Measurements from ENCODE around the gene IGFBPL1.

IGFBPL1 gene

DNA sequence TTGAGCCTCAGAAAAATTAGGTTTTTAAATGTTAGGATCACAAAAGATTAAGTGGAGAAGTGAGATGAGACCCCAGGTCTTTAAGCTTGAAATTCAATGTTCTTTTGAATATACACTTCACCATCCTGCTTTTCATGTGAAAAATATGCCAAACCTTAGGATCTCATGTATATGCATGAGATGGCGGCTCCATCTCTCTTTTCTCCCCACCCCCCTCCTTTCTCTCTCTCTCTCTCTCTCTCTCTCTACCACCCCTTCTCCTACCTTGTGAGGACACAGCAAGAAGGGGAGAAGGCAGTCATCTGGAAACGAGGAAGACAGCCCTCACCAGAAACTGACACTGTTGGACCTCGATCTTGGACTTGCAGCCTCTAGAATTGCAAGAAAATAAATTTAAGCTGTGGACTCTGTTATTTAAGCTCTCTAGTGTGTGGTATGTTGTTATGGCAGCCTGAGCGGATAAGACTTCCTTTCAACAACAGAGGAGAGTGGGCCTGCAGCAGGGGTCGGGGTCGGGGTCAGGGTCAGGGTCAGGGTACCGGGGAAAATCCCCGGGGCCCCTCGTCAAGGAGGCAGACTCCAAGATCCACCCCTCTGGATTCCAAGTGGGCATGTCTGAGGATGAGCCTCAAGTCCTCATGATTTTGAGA lies 48.1 kb downstream of the IGFBPL1 start:
- Mint-ChIP-seq H3K27me3 (peaks cover 23% of the 10 kb centered on the region), H3K27ac (ENCODE audit: low read depth) (no peak overlapping the region), H3K36me3 (ENCODE audit: insufficient read depth) (no peaks in the 10 kb centered on the region), H3K4me1 (no peaks in the 10 kb centered on the region), H3K9me3 (no peaks in the 10 kb centered on the region), H3K4me3 (no peak overlapping the region)
- ATAC-seq (replicated peaks; ENCODE audit: extremely low read depth, poor library complexity, severe bottlenecking) (no peak), DNase-seq (ENCODE audit: low spot score in 2 of 2) (no peak)

DNA sequence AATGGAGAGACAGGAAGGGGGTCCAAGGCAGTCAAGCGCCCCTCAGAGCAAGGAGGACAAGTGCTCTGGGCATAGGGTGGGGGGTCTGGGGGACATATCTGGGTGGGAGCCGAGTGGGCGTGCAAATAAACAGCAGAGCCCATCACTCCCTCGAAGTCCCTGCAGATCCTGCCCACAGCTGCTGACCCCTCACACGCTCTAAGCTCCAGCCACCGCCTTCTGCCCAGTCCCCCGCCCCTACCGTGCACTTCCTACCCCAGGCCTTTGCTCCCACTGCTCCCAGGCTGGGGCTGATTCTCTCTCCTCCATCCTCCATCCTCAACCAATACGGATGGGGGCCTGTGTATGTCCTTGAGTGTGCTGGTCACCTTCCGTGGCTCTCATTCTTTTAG lies 48.7 kb downstream of the IGFBPL1 start:
- DNase-seq (ENCODE audit: low spot score in 2 of 2) (no peak), ATAC-seq (replicated peaks; ENCODE audit: extremely low read depth, poor library complexity, severe bottlenecking) (no peak)
- no peaks in the 10 kb centered on the region for H3K36me3 Mint-ChIP-seq (ENCODE audit: insufficient read depth)
- H3K9me3 Mint-ChIP-seq, result no peaks in the 10 kb centered on the region
- no peak overlapping the region for H3K27ac Mint-ChIP-seq (ENCODE audit: low read depth)
- H3K4me1 Mint-ChIP-seq, result no peaks in the 10 kb centered on the region
- no peak overlapping the region for H3K4me3 Mint-ChIP-seq
- H3K27me3 Mint-ChIP-seq, result peaks cover 23% of the 10 kb centered on the region

DNA sequence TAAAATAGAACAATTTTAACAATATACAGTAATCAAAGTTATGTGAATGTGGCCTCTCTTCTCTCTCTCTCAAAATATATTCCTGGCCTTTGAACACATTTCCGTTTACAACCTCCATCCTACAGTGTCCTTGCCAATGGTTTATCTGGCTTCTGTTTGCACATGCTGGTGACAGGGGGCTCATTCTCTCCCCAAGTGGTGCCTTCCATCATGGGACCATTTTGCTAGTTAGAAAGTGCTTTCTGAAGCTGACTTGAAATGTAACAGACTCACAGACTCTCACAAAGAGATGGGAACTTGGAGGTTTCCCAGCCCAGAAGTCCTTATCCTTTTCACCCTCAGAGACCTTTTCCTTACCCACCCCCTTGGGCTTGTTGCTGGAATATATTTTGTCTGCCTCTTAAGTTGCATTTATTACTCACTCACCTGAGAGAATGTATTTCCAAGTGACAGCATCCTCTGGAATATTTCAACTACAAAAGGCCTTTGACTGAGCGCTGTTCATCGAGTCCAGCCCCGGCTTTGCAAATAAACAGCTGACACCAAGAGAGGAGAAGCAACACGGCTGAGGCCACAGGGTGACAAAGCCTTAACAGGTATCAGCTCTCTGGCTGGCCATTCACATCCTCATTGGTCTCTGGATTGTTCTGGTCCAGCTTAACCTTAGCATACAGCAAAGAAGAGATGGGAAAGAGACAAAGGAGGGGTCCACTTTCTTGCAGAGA lies 49.2 kb downstream of the IGFBPL1 start:
- Mint-ChIP-seq H3K27ac (ENCODE audit: low read depth) (no peak overlapping the region), H3K9me3 (no peaks in the 10 kb centered on the region), H3K4me3 (no peak overlapping the region), H3K36me3 (ENCODE audit: insufficient read depth) (no peaks in the 10 kb centered on the region), H3K4me1 (no peaks in the 10 kb centered on the region), H3K27me3 (peaks cover 23% of the 10 kb centered on the region)
- DNase-seq (ENCODE audit: low spot score in 2 of 2) (no peak), ATAC-seq (replicated peaks; ENCODE audit: extremely low read depth, poor library complexity, severe bottlenecking) (no peak)

DNA sequence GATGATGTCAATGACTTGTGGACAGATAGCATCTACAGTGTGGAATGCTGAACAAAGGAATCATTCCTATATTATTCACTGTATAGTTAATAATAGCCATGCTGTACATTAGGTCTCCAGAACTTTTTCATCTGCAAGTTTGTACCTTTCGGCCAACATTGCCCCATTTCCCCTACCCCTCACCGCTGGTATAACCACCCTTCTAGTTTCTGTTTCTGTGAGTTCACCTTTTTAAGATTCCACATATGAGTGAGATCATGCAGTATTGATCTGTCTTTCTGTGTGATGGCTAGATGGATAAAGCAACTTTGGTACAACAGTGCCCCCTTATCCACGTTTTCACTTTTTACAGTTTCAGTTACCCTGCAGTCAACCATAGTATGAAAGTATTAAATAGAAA lies 50.6 kb downstream of the IGFBPL1 start:
- Mint-ChIP-seq H3K4me1 (no peaks in the 10 kb centered on the region), H3K9me3 (no peaks in the 10 kb centered on the region), H3K27me3 (peaks cover 23% of the 10 kb centered on the region), H3K4me3 (no peak overlapping the region), H3K36me3 (ENCODE audit: insufficient read depth) (no peaks in the 10 kb centered on the region), H3K27ac (ENCODE audit: low read depth) (no peak overlapping the region)
- DNase-seq (ENCODE audit: low spot score in 2 of 2) (no peak), ATAC-seq (replicated peaks; ENCODE audit: extremely low read depth, poor library complexity, severe bottlenecking) (no peak)

DNA sequence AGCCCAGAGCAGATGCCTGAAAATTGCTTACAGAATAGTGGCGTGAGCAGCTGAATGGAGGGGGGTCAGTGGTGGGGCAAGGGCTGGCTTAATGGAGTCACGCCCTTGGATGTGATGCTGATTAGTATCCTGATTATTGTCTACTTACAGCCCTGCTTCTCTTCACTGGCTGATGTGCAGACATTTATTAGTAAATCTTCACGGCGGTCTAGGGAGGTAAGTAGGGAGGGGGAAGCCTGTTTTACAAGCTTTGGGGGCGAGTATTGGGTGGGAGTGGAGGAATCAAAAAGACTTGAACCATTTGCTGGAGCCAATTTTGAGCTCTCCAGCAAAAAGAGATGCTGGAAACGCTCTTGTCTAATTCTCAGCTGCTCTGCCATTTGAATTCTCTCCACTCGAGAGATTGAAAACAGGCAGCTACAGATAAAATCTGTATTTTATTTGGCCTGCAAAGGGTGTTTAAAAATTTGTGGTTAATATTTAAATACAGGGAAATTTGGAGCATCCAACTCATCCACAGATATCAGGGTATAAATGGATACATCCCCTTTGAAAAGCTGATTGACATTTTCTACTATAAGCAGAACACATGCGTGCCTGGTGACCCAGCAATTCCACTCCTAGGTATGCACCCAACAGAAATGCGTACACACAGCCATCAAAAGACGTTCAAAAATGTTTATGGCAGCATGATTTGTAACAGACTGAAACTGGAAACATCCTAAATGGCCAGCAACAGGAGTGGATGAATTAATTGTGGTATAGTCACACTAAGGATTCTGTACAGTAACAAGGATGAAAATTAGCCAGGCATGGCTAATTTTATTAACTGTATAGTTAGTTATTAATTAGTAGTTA lies 51.3 kb downstream of the IGFBPL1 start:
- Mint-ChIP-seq H3K36me3 (ENCODE audit: insufficient read depth) (no peaks in the 10 kb centered on the region), H3K27ac (ENCODE audit: low read depth) (no peak overlapping the region), H3K4me1 (no peaks in the 10 kb centered on the region), H3K4me3 (no peak overlapping the region), H3K9me3 (no peaks in the 10 kb centered on the region), H3K27me3 (peaks cover 23% of the 10 kb centered on the region)
- no peak for ATAC-seq (replicated peaks; ENCODE audit: extremely low read depth, poor library complexity, severe bottlenecking)
- no peak for DNase-seq (ENCODE audit: low spot score in 2 of 2)

DNA sequence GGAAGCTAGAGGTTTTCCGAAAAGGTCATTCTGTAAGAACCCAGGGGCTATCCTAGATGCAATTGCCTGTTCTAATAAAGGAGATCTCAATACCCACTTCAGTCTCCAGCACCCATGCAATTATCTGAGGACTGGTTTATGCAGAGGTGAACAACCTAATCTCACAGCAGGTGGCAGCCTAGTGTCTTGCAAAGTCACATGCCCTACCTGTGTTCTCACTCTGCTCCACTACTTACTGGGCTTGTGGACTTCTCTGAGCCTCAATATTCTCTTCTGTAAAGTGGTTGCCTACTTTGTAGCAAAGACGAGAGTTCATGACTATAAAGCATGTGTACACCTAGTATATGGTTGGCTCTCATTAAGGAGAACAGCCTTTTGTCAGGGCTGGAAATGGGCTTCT lies 52.8 kb downstream of the IGFBPL1 start:
- H3K27me3 Mint-ChIP-seq, result peaks cover 23% of the 10 kb centered on the region
- H3K4me1 Mint-ChIP-seq, result no peaks in the 10 kb centered on the region
- no peak for ATAC-seq (replicated peaks; ENCODE audit: extremely low read depth, poor library complexity, severe bottlenecking)
- H3K4me3 Mint-ChIP-seq, result no peak overlapping the region
- no peaks in the 10 kb centered on the region for H3K9me3 Mint-ChIP-seq
- DNase-seq (ENCODE audit: low spot score in 2 of 2), result no peak
- no peaks in the 10 kb centered on the region for H3K36me3 Mint-ChIP-seq (ENCODE audit: insufficient read depth)
- no peak overlapping the region for H3K27ac Mint-ChIP-seq (ENCODE audit: low read depth)

DNA sequence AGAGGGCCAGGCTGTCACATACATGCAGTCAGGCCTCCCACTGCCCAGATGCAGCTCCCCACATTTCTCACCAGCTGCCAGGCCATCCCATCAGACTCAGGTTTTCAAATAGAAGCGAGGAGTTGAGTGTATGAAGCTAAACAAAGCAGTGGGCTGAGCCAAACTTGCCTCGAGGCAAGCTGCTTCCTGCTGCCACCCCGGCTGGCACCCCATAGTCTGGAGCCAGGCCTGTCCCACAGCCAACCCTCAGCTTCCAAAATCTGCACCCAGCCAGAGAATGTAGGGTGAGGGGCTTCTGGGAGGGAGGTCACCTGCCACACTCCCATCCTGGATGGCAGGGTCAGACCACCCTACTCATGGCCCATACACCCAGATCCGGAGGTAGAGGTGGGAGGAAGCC lies 54.1 kb downstream of the IGFBPL1 start:
- Mint-ChIP-seq H3K27ac (ENCODE audit: low read depth) (no peak overlapping the region), H3K4me1 (no peaks in the 10 kb centered on the region), H3K9me3 (no peaks in the 10 kb centered on the region), H3K36me3 (ENCODE audit: insufficient read depth) (no peaks in the 10 kb centered on the region), H3K27me3 (peaks cover 22% of the 10 kb centered on the region), H3K4me3 (no peak overlapping the region)
- ATAC-seq (replicated peaks; ENCODE audit: extremely low read depth, poor library complexity, severe bottlenecking) (no peak), DNase-seq (ENCODE audit: low spot score in 2 of 2) (no peak)

DNA sequence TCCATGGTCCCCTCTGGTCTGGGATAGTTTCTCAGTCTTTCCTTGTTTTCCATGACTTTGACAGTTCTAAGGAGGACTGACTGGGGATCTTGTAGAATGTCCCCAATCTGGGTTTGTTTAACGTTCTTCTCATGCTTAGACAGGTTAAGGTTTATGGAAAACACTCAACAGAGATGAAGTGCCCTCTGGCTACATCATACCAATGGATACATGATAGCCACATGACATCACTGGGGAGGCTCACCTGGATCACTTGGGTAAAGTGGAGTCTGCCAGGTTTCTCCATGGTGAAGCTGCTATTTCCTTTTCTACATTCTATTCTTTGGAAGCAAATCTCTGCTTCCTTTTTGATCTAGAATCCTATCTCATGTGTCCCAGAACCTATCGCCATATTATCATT lies 55.5 kb downstream of the IGFBPL1 start:
- Mint-ChIP-seq H3K27ac (ENCODE audit: low read depth) (no peak overlapping the region), H3K4me1 (no peaks in the 10 kb centered on the region), H3K4me3 (no peak overlapping the region), H3K9me3 (no peaks in the 10 kb centered on the region), H3K36me3 (ENCODE audit: insufficient read depth) (no peaks in the 10 kb centered on the region), H3K27me3 (peaks cover 37% of the 10 kb centered on the region)
- ATAC-seq (replicated peaks; ENCODE audit: extremely low read depth, poor library complexity, severe bottlenecking), result no peak
- no peak for DNase-seq (ENCODE audit: low spot score in 2 of 2)

DNA sequence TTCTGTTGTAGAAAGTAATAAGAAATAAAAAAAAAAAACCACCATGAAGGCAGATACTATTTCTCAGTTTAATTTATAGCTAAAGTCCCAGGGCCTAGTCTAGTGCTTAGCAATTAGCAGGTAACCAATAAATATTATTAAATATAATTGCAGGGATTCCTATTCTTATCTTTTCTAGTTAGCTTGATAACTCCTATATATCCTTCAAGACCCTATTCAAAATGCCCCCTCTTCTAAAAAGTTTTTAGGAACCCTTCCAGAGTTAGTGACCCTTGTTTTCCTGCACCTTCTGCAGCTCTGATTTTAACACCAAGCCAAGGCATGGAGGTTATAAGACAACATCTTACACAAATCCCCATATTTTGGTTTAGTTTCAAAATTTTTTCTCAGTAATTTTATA lies 56.4 kb downstream of the IGFBPL1 start:
- no peak for DNase-seq (ENCODE audit: low spot score in 2 of 2)
- Mint-ChIP-seq H3K36me3 (ENCODE audit: insufficient read depth) (no peaks in the 10 kb centered on the region), H3K27ac (ENCODE audit: low read depth) (no peak overlapping the region), H3K4me3 (no peak overlapping the region), H3K9me3 (no peaks in the 10 kb centered on the region), H3K27me3 (peaks cover 44% of the 10 kb centered on the region), H3K4me1 (no peaks in the 10 kb centered on the region)
- ATAC-seq (replicated peaks; ENCODE audit: extremely low read depth, poor library complexity, severe bottlenecking), result no peak

DNA sequence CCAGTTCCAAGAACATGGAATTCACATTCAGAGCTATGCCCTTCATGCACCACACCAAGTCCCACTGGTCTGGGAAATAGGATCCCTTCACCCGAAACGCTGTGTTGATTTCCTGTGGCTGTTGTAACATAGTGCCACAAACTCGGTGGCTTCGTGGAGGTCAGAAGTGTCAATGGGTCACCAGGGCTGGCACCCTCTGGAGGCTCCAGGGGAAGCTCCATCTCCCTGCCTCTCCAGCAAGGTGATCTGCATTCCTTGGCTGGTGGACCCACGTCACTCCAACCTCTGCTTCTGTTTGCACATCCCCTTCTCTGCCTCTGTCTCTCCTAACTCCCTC lies 60.7 kb downstream of the IGFBPL1 start:
- H3K9me3 Mint-ChIP-seq, result no peaks in the 10 kb centered on the region
- H3K4me1 Mint-ChIP-seq, result no peaks in the 10 kb centered on the region
- ATAC-seq (replicated peaks; ENCODE audit: extremely low read depth, poor library complexity, severe bottlenecking) (no peak), DNase-seq (ENCODE audit: low spot score in 2 of 2) (no peak)
- H3K36me3 Mint-ChIP-seq (ENCODE audit: insufficient read depth), result peaks cover 2% of the 10 kb centered on the region
- H3K27me3 Mint-ChIP-seq, result peaks cover 34% of the 10 kb centered on the region
- no peak overlapping the region for H3K27ac Mint-ChIP-seq (ENCODE audit: low read depth)
- no peak overlapping the region for H3K4me3 Mint-ChIP-seq

DNA sequence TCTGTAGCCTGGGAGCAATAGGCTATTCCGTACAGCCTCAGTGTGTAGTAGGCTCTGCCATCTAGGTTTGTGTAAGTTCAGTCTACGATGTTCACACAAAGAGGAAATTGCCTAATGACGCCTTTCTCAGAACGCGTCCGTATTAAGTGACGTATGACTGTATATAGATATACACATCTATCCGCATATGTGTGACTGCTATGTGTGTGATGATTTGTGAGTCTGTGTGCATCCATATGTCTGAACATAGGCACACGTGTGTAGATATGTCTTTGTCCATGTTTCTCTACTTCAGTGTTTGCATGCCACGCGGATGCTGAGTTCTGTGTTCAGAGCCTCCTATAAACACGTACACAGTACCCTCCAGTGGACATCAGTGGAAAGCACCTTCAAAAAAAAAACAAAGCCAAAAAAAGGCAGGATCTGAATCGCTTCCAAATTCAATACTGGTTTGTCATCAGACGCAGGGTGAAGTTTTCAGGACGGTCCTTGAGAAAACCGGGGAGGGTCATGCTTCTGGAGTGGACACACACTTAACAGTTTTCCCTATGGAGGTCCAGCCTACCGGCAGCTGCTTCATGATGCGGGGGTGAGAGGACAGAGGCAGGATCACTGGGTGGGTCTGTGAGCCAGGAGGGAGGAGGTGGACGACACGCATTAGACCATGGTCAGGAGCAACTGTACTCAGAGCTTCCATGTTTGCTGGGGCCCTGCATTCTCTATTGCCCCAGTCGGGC lies 61.2 kb downstream of the IGFBPL1 start:
- H3K27ac Mint-ChIP-seq (ENCODE audit: low read depth), result no peak overlapping the region
- no peaks in the 10 kb centered on the region for H3K4me1 Mint-ChIP-seq
- no peak overlapping the region for H3K4me3 Mint-ChIP-seq
- peaks cover 2% of the 10 kb centered on the region for H3K36me3 Mint-ChIP-seq (ENCODE audit: insufficient read depth)
- ATAC-seq (replicated peaks; ENCODE audit: extremely low read depth, poor library complexity, severe bottlenecking) (peak; percentile 19), DNase-seq (ENCODE audit: low spot score in 2 of 2) (no peak)
- H3K9me3 Mint-ChIP-seq, result no peaks in the 10 kb centered on the region
- peaks cover 34% of the 10 kb centered on the region for H3K27me3 Mint-ChIP-seq

DNA sequence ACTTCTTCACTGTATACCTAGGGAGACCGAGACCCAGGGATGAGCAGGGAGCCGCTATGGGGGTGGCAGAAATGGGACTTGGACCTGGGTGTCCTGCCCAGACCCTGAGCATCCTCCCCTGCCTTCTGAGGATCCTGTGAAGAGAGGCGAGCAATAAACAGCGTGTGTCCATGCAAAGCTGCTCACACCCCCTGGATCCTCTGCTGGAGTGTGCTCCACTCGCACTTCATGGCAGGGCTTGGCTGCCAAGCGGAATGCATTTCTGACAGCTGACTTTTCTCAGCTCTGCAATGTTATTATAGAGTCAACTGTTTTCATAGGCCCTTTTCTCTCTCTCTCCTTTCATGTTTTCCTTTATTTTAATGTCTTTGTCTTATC lies 62.8 kb downstream of the IGFBPL1 start:
- Mint-ChIP-seq H3K9me3 (no peaks in the 10 kb centered on the region), H3K4me3 (no peak overlapping the region), H3K27ac (ENCODE audit: low read depth) (no peak overlapping the region), H3K36me3 (ENCODE audit: insufficient read depth) (peaks cover 2% of the 10 kb centered on the region), H3K27me3 (peaks cover 34% of the 10 kb centered on the region), H3K4me1 (no peaks in the 10 kb centered on the region)
- ATAC-seq (replicated peaks; ENCODE audit: extremely low read depth, poor library complexity, severe bottlenecking), result no peak
- DNase-seq (ENCODE audit: low spot score in 2 of 2), result no peak

Data from central memory CD8-positive, alpha-beta T cell (primary cell).